Upper lobe of left lung (tissue), 6 donors: ENCODE measurements around the gene A3GALT2. TPM values are rescaled to one million over a fixed set of nuclear protein-coding genes. Genes with fewer than 3 reads are reported as not detected.

Experiments
- ATAC-seq, 2 donors: fragments of 200-7000 bp; cut with Tn5 transposase; one replicate each; pipeline ENCODE4 v1.9.1; 2022; ENCODE audit warnings: mild to moderate bottlenecking in 2 of 2, moderate library complexity in 2 of 2; ENCODE audit not compliant: low FRiP score in 2 of 2
- DNase-seq, 2 donors: peaks; one replicate each; pipeline ENCODE4 v3.0.0-alpha.2; 2019 to 2020
- H3K27ac ChIP-seq, 4 donors: fragments of 200-600 bp; sonication (generic); one replicate each; pipeline ENCODE4 v1.5.1; 2016 to 2019
- H3K27me3 ChIP-seq, 4 donors: fragments of 200-600 bp; sonication (generic); one replicate each; pipeline ENCODE4 v1.5.1; 2017 to 2019
- H3K36me3 ChIP-seq, 4 donors: fragments of 200-600 bp; sonication (generic); one replicate each; pipeline ENCODE4 v1.5.1; 2016 to 2019
- H3K4me1 ChIP-seq, 4 donors: fragments of 200-600 bp; sonication (generic); one replicate each; pipeline ENCODE4 v1.5.1; 2018 to 2019
- H3K4me3 ChIP-seq, 4 donors: fragments of 200-600 bp; sonication (generic); one replicate each; pipeline ENCODE4 v1.5.1; 2017 to 2019; ENCODE audit warnings: mild to moderate bottlenecking in 2 of 4, moderate library complexity in 1 of 4
- H3K9me3 ChIP-seq, 4 donors: fragments of 200-600 bp; sonication (generic); one replicate each; pipeline ENCODE4 v1.5.1; 2018 to 2019
- EP300 ChIP-seq, 4 donors: sonication (generic); formaldehyde crosslinking; IDR thresholded peaks; one replicate each; pipeline ENCODE4 v1.5.1; 2017; ENCODE audit warnings: antibody characterized with exemption in 4 of 4, control low read depth in 2 of 4
- POLR2A ChIP-seq, 4 donors: fragments of 450-650 bp; IDR thresholded peaks; one replicate each; pipeline ENCODE4 v1.5.1; 2016 to 2017; ENCODE audit warnings: antibody characterized with exemption in 4 of 4, mild to moderate bottlenecking in 2 of 4
- POLR2AphosphoS5 ChIP-seq, 2 donors: sonication (generic); formaldehyde crosslinking; IDR thresholded peaks; one replicate each; pipeline ENCODE4 v1.5.1; 2017; ENCODE audit warnings: antibody characterized with exemption in 2 of 2
- WGBS, 2 donors: methylation state at CpG; one replicate each; pipeline ENCODE4 v1.1.5; 2017 to 2018; 5-methylcytosine and 5-hydroxymethylcytosine counted together
- total RNA-seq, 6 donors: library from RNA; depleted of rRNA in 4 of 6; stranded (reverse); fragments of >200 nt in 4 of 6; gene quantifications; one replicate each; pipeline versions ENCODE4 v1.1.0 to v1.2.1, GENCODE V29; 2016 to 2021
- TF ChIP-seq, protein P1 (sequence below), 6 experiments: fragments of 450-650 bp in 4 of 6; fragments of 200-600 bp in 2 of 6; sonication (generic) in 2 of 6; IDR thresholded peaks; one replicate each; pipeline ENCODE4 v1.5.1; 2016 to 2019; ENCODE audit warnings: antibody characterized with exemption in 6 of 6
- donor health status: DM: no; HTN: no; CAD: no; lungs with moderate emphysema.
- donor health status: DM: no; HTN: yes; CAD: no; lungs with severe emphysema.

Gene A3GALT2
- total RNA-seq, 6 donors from 2014 or later: 0.79 to 0.91 TPM; not detected in 4

DNA sequence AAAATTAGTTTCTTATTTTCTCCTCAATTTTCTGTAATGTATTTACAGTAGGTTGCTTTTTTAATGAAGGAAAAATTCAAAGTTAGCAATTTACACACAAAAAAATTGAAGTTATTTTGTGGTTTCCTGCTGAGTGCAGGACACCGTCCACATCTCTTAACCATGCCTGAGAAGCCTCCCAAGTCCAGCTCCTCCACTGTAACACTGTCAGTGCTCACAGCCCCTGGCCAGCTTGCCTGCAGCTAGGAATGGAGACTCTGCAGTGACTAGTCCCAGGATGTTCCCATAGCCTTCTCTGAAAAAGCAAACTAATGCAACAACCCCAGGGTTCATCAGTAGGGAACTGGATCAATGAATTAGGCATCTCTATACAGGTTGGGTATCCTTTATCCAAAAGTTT, 3.5 kb downstream of the A3GALT2 start:
- Histone ChIP-seq H3K4me3 (no peak overlapping the region), H3K36me3 (peaks cover 0 to 14% (median under 1%) of the 10 kb centered on the region in 4 donors), H3K4me1 (peaks cover 0 to 4% (median 0%) of the 10 kb centered on the region in 4 donors), H3K9me3 (no peaks in the 10 kb centered on the region), H3K27ac (no peak overlapping the region), H3K27me3 (no peaks in the 10 kb centered on the region)
- TF ChIP-seq POLR2AphosphoS5 (IDR thresholded peaks at IDR 0.05) (no peak), EP300 (IDR thresholded peaks at IDR 0.05) (no peak), POLR2A (IDR thresholded peaks at IDR 0.05) (no peak)
- TF ChIP-seq, protein P1, sequence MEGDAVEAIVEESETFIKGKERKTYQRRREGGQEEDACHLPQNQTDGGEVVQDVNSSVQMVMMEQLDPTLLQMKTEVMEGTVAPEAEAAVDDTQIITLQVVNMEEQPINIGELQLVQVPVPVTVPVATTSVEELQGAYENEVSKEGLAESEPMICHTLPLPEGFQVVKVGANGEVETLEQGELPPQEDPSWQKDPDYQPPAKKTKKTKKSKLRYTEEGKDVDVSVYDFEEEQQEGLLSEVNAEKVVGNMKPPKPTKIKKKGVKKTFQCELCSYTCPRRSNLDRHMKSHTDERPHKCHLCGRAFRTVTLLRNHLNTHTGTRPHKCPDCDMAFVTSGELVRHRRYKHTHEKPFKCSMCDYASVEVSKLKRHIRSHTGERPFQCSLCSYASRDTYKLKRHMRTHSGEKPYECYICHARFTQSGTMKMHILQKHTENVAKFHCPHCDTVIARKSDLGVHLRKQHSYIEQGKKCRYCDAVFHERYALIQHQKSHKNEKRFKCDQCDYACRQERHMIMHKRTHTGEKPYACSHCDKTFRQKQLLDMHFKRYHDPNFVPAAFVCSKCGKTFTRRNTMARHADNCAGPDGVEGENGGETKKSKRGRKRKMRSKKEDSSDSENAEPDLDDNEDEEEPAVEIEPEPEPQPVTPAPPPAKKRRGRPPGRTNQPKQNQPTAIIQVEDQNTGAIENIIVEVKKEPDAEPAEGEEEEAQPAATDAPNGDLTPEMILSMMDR (IDR thresholded peaks at IDR 0.05): no peak
- no peak for ATAC-seq
- no peak for DNase-seq
- 55 to 65% methylated on average over 1 of the region's 1 CpG for WGBS, 2 donors

DNA sequence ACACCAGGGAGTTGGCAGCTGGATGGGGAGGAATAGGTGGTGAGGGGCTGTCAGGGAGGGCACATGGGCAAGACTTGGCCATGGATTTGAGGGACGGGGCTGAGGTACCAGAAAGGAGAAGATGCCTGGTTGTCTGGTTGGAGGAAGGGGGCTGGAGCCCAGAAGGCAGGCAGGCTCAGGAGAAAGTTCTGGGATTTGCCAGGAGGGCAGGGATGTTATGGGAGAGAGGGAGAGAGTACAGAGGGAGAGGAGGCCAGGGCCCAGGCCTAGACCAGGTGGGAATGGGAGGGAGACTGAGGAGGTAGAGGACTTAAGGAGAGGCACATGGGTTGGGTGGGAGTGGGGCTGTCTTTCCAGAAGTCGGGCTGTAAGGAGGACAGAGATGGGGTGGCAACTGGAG, 4.3 kb downstream of the A3GALT2 start:
- Histone ChIP-seq H3K36me3 (peaks cover 0 to 6% (median 0%) of the 10 kb centered on the region in 4 donors), H3K4me3 (no peak overlapping the region), H3K9me3 (no peaks in the 10 kb centered on the region), H3K27ac (no peak overlapping the region), H3K27me3 (no peaks in the 10 kb centered on the region), H3K4me1 (peaks cover 0 to 6% (median 0%) of the 10 kb centered on the region in 4 donors)
- ATAC-seq (no peak), DNase-seq (no peak)
- WGBS, 2 donors: 77 to 84% methylated on average over 2 of the region's 2 CpGs
- TF ChIP-seq, protein P1 (IDR thresholded peaks at IDR 0.05): no peak
- TF ChIP-seq EP300 (IDR thresholded peaks at IDR 0.05) (no peak), POLR2AphosphoS5 (IDR thresholded peaks at IDR 0.05) (no peak), POLR2A (IDR thresholded peaks at IDR 0.05) (no peak)

DNA sequence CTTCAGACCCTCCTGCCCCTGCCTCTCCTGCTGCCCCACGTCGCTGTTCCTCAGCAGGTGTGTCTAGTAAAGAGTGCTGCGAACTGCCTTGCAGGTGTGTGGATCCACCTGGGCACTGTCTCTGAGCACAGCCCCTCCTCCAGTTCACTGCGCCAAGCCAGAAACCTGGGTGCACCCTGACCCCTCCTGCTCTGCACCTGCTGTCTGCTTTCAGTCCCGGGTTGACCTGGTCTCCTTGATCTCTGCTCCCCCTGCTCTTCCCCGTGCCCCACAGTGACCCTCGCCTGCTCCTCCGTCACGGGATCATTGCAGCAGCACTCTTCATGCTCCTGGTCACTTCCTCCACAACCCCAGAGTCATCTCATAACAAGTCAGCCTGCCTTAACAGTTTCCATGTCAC, 6.5 kb downstream of the A3GALT2 start:
- no peaks in the 10 kb centered on the region for H3K9me3 ChIP-seq
- ATAC-seq: no peak
- no peak overlapping the region for H3K27ac ChIP-seq
- DNase-seq: no peak
- H3K36me3 ChIP-seq: no peaks in the 10 kb centered on the region
- H3K27me3 ChIP-seq: no peaks in the 10 kb centered on the region
- TF ChIP-seq POLR2A (IDR thresholded peaks at IDR 0.05) (no peak), POLR2AphosphoS5 (IDR thresholded peaks at IDR 0.05) (no peak), EP300 (IDR thresholded peaks at IDR 0.05) (no peak)
- TF ChIP-seq, protein P1 (IDR thresholded peaks at IDR 0.05): no peak
- no peak overlapping the region for H3K4me3 ChIP-seq
- H3K4me1 ChIP-seq: peaks cover 0 to 6% (median 0%) of the 10 kb centered on the region in 4 donors
- 87 to 91% methylated on average over 8 to 9 of the region's 9 CpGs for WGBS, 2 donors

- ATAC-seq: peak in 1 of 2 donors; percentile 15
- no peak for DNase-seq
- H3K36me3 ChIP-seq: no peaks in the 10 kb centered on the region
These were observed 8.5 kb downstream of the A3GALT2 start for GRCh38 chr1:33312413-33312749.

More at GRCh38 chr1:33312413-33312749, 8.5 kb downstream of the A3GALT2 start:
- 87% methylated on average over 3 to 5 of the region's 5 CpGs for WGBS, 2 donors
- H3K27me3 ChIP-seq: no peaks in the 10 kb centered on the region
- H3K4me3 ChIP-seq: no peak overlapping the region
- no peaks in the 10 kb centered on the region for H3K9me3 ChIP-seq
- H3K4me1 ChIP-seq: peaks cover 0 to 6% (median 0%) of the 10 kb centered on the region in 4 donors
- no peak overlapping the region for H3K27ac ChIP-seq
- TF ChIP-seq EP300 (IDR thresholded peaks at IDR 0.05) (no peak), POLR2AphosphoS5 (IDR thresholded peaks at IDR 0.05) (no peak), POLR2A (IDR thresholded peaks at IDR 0.05) (no peak)
- TF ChIP-seq, protein P1 (IDR thresholded peaks at IDR 0.05): no peak
